ENCODE data around the gene WDR72. TPM values are rescaled to one million over a fixed set of nuclear protein-coding genes. Genes with fewer than 3 reads are reported as not detected.
"Not testable (repeated sequence)": the region's sequence is repeated elsewhere in the genome, so short reads cannot be mapped to it uniquely, and the experiment has no call there.

WDR72 gene
- total and polyA plus RNA-seq, 4 donors = 6.1 to 55.4 (median 17.0) TPM

DNA sequence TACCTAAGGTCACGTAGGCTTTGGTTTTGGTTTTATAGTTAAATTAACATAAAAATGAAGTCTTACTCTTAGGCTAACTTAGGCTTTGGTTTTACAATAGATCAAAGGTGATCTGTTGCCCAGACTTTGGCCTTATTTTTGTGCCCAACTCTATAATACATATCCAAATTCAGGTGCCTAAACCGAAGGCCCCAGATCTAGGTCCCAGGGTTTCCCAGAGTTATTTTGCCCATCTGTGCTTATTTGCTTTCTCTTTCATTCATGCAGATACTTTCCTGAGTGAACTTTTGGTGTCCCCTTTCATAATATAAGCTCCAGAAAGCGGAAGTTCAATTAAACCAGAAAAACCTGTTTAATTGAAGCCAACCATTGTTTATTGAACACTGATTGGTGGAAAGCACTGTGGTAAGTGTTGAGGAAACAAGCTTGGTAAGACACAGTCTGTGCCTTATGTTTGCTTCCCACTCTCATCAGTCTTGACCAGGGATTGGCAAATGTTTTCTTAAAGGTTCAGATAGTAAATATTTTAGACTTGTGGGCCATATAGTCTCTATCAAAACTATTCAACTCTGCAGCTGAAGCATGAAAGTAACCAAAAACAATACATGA, 209.7 kb downstream of the WDR72 start:
- peak; percentile 29 to 36 for TF ChIP-seq HNF4A (conservative IDR thresholded peaks at IDR 0.05)
- no peak for TF ChIP-seq FOXA2 (IDR thresholded peaks at IDR 0.05)
- TF ChIP-seq HNF4G (IDR thresholded peaks at IDR 0.05) = no peak
- TF ChIP-seq SP1 (IDR thresholded peaks at IDR 0.05) = peak; percentile 42
- Histone ChIP-seq H3K27me3 (ENCODE audit: control insufficient read depth in 4 of 4, insufficient read depth in 4 of 4, low read length in 3 of 4) (no peaks in the 10 kb centered on the region), H3K27ac (ENCODE audit: low read depth in 1 of 2, low read length in 2 of 2) (no peak overlapping the region), H3K9me3 (ENCODE audit: control insufficient read depth in 4 of 4, low read length in 3 of 4) (no peaks in the 10 kb centered on the region), H3K9ac (ENCODE audit: low read depth in 1 of 2, low read length in 2 of 2) (no peak overlapping the region), H3K4me3 (ENCODE audit: low read depth in 1 of 3, low read length in 3 of 3) (no peak overlapping the region), H3K36me3 (ENCODE audit: control insufficient read depth in 4 of 4, insufficient read depth in 3 of 4, low read depth in 1 of 4, low read length in 3 of 4) (peaks cover 0 to 9% (median 0%) of the 10 kb centered on the region in 4 donors), H3K4me1 (ENCODE audit: control insufficient read depth in 4 of 4, insufficient read depth in 4 of 4, low read length in 3 of 4) (peaks cover 0 to 10% (median 0%) of the 10 kb centered on the region in 4 donors)
- WGBS = 46% methylated on average over 3 of the region's 3 CpGs
- DNase-seq (ENCODE audit: low spot score) = no peak

- WGBS = 93% methylated on average over 4 of the region's 4 CpGs
- Histone ChIP-seq H3K27me3 (ENCODE audit: control insufficient read depth in 4 of 4, insufficient read depth in 4 of 4, low read length in 3 of 4) (no peaks in the 10 kb centered on the region), H3K9me3 (ENCODE audit: control insufficient read depth in 4 of 4, low read length in 3 of 4) (no peaks in the 10 kb centered on the region), H3K4me1 (ENCODE audit: control insufficient read depth in 4 of 4, insufficient read depth in 4 of 4, low read length in 3 of 4) (peaks cover 0 to 10% (median 0%) of the 10 kb centered on the region in 4 donors), H3K9ac (ENCODE audit: low read depth in 1 of 2, low read length in 2 of 2) (no peak overlapping the region), H3K27ac (ENCODE audit: low read depth in 1 of 2, low read length in 2 of 2) (no peak overlapping the region), H3K36me3 (ENCODE audit: control insufficient read depth in 4 of 4, insufficient read depth in 3 of 4, low read depth in 1 of 4, low read length in 3 of 4) (peaks cover 0 to 9% (median 0%) of the 10 kb centered on the region in 4 donors), H3K4me3 (ENCODE audit: low read depth in 1 of 3, low read length in 3 of 3) (no peak overlapping the region)
- DNase-seq (ENCODE audit: low spot score) = no peak
- TF ChIP-seq FOXA1 (IDR thresholded peaks at IDR 0.05) (no peak), MAX (IDR thresholded peaks at IDR 0.05) (no peak), EGR1 (IDR thresholded peaks at IDR 0.05; ENCODE audit: low read depth in 2 of 2) (no peak), FOXA2 (IDR thresholded peaks at IDR 0.05) (no peak), RXRA (IDR thresholded peaks at IDR 0.05) (no peak), ATF3 (IDR thresholded peaks at IDR 0.05) (no peak), HNF4G (IDR thresholded peaks at IDR 0.05) (no peak), JUND (IDR thresholded peaks at IDR 0.05) (no peak), GABPA (IDR thresholded peaks at IDR 0.05 in 1 of 2, conservative IDR thresholded peaks at IDR 0.05 in 1 of 2) (no peak), TAF1 (conservative IDR thresholded peaks at IDR 0.05) (no peak), HNF4A (conservative IDR thresholded peaks at IDR 0.05) (no peak), SP1 (IDR thresholded peaks at IDR 0.05) (no peak), NR2F2 (IDR thresholded peaks at IDR 0.05) (no peak), YY1 (IDR thresholded peaks at IDR 0.05) (no peak), RAD21 (IDR thresholded peaks at IDR 0.05) (no peak)
- TF ChIP-seq, protein P1, sequence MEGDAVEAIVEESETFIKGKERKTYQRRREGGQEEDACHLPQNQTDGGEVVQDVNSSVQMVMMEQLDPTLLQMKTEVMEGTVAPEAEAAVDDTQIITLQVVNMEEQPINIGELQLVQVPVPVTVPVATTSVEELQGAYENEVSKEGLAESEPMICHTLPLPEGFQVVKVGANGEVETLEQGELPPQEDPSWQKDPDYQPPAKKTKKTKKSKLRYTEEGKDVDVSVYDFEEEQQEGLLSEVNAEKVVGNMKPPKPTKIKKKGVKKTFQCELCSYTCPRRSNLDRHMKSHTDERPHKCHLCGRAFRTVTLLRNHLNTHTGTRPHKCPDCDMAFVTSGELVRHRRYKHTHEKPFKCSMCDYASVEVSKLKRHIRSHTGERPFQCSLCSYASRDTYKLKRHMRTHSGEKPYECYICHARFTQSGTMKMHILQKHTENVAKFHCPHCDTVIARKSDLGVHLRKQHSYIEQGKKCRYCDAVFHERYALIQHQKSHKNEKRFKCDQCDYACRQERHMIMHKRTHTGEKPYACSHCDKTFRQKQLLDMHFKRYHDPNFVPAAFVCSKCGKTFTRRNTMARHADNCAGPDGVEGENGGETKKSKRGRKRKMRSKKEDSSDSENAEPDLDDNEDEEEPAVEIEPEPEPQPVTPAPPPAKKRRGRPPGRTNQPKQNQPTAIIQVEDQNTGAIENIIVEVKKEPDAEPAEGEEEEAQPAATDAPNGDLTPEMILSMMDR (IDR thresholded peaks at IDR 0.05; ENCODE audit: low read depth, low read length, missing input control) = no peak
- TF ChIP-seq, protein P2, sequence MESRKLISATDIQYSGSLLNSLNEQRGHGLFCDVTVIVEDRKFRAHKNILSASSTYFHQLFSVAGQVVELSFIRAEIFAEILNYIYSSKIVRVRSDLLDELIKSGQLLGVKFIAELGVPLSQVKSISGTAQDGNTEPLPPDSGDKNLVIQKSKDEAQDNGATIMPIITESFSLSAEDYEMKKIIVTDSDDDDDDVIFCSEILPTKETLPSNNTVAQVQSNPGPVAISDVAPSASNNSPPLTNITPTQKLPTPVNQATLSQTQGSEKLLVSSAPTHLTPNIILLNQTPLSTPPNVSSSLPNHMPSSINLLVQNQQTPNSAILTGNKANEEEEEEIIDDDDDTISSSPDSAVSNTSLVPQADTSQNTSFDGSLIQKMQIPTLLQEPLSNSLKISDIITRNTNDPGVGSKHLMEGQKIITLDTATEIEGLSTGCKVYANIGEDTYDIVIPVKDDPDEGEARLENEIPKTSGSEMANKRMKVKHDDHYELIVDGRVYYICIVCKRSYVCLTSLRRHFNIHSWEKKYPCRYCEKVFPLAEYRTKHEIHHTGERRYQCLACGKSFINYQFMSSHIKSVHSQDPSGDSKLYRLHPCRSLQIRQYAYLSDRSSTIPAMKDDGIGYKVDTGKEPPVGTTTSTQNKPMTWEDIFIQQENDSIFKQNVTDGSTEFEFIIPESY (IDR thresholded peaks at IDR 0.05) = no peak
- TF ChIP-seq, protein P3, sequence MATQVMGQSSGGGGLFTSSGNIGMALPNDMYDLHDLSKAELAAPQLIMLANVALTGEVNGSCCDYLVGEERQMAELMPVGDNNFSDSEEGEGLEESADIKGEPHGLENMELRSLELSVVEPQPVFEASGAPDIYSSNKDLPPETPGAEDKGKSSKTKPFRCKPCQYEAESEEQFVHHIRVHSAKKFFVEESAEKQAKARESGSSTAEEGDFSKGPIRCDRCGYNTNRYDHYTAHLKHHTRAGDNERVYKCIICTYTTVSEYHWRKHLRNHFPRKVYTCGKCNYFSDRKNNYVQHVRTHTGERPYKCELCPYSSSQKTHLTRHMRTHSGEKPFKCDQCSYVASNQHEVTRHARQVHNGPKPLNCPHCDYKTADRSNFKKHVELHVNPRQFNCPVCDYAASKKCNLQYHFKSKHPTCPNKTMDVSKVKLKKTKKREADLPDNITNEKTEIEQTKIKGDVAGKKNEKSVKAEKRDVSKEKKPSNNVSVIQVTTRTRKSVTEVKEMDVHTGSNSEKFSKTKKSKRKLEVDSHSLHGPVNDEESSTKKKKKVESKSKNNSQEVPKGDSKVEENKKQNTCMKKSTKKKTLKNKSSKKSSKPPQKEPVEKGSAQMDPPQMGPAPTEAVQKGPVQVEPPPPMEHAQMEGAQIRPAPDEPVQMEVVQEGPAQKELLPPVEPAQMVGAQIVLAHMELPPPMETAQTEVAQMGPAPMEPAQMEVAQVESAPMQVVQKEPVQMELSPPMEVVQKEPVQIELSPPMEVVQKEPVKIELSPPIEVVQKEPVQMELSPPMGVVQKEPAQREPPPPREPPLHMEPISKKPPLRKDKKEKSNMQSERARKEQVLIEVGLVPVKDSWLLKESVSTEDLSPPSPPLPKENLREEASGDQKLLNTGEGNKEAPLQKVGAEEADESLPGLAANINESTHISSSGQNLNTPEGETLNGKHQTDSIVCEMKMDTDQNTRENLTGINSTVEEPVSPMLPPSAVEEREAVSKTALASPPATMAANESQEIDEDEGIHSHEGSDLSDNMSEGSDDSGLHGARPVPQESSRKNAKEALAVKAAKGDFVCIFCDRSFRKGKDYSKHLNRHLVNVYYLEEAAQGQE (IDR thresholded peaks at IDR 0.05) = no peak
Observed at GRCh38 chr15:53548236-53548635, 211.2 kb downstream of the WDR72 start.

- 95% methylated on average over 34 of the region's 34 CpGs for WGBS
- not testable (repeated sequence) for H3K4me3 ChIP-seq (ENCODE audit: low read depth in 1 of 3, low read length in 3 of 3); H3K36me3 ChIP-seq (ENCODE audit: control insufficient read depth in 4 of 4, insufficient read depth in 3 of 4, low read depth in 1 of 4, low read length in 3 of 4); H3K27me3 ChIP-seq (ENCODE audit: control insufficient read depth in 4 of 4, insufficient read depth in 4 of 4, low read length in 3 of 4); DNase-seq (ENCODE audit: low spot score); H3K4me1 ChIP-seq (ENCODE audit: control insufficient read depth in 4 of 4, insufficient read depth in 4 of 4, low read length in 3 of 4); H3K9me3 ChIP-seq (ENCODE audit: control insufficient read depth in 4 of 4, low read length in 3 of 4); H3K27ac ChIP-seq (ENCODE audit: low read depth in 1 of 2, low read length in 2 of 2); H3K9ac ChIP-seq (ENCODE audit: low read depth in 1 of 2, low read length in 2 of 2)
Observed at GRCh38 chr15:53540626-53541300, 218.7 kb downstream of the WDR72 start.

Measured in liver (tissue), 9 donors.